Vagina (tissue), 2 donors: Measurements from ENCODE around the gene ZFP62.

Source experiments
- CTCF ChIP-seq, 3 experiments: fragments of 450-650 bp in 2 of 3; fragments of 200-600 bp in 1 of 3; sonication (generic) in 1 of 3; IDR thresholded peaks; one replicate each; pipeline ENCODE4 v1.5.1; 2017 to 2019; ENCODE audit warnings: antibody characterized with exemption in 3 of 3, mild to moderate bottlenecking in 2 of 3, moderate library complexity in 2 of 3
- POLR2AphosphoS5 ChIP-seq, 2 donors: sonication (generic); formaldehyde crosslinking; IDR thresholded peaks; one replicate each; pipeline ENCODE4 v1.9.0; 2017; ENCODE audit warnings: antibody characterized with exemption in 2 of 2, mild to moderate bottlenecking in 2 of 2, low read depth in 1 of 2; ENCODE audit not compliant: insufficient read depth in 1 of 2

- TF ChIP-seq POLR2AphosphoS5 (IDR thresholded peaks at IDR 0.05; ENCODE audit: insufficient read depth in 1 of 2, low read depth in 1 of 2) (no peak), CTCF (IDR thresholded peaks at IDR 0.05) (no peak)
Observed at GRCh38 chr5:180847026-180847425, 14.1 kb downstream of the ZFP62 start.
